Stimulated activated CD4-positive, alpha-beta T cell treated with anti-CD3 and anti-CD28 coated beads, TNF-alpha, amount 100 ng/mL, for 48 hours (primary cell): ENCODE data around the gene LRPPRC.
A peak's percentile ranks its signal among the peaks of the same experiment; 100 is the strongest.
"Not testable (repeated sequence)": the region's sequence is repeated elsewhere in the genome, so short reads cannot be mapped to it uniquely, and the experiment has no call there.

Experiments
- DNase-seq, 3 donors: peaks; one replicate each; pipeline ENCODE4 v3.0.0-alpha.2; 2020; ENCODE audit warnings: low read depth in 3 of 3

Gene LRPPRC

GRCh38 chr2:43995733-43996533 lies at the start of gene LRPPRC:
TSS of gene LRPPRC (minus strand) at chr2:43995989. CDS start at chr2:43995947, 42 bp downstream.
- DNase-seq, result peak; percentile 81 to 88 (median 85)

GRCh38 chr2:44045061-44045460 lies 49.3 kb upstream of the LRPPRC start:
- no peak for DNase-seq

GRCh38 chr2:44044281-44044720 lies 48.5 kb upstream of the LRPPRC start:
- peak; percentile 71 to 81 (median 77) for DNase-seq

- no peak for DNase-seq
These were observed 44.6 kb upstream of the LRPPRC start for GRCh38 chr2:44040365-44040764.

GRCh38 chr2:44038277-44038676 lies 42.5 kb upstream of the LRPPRC start:
- DNase-seq, result no peak

- no peak for DNase-seq
These were observed 41.4 kb upstream of the LRPPRC start for GRCh38 chr2:44037221-44037620.

- DNase-seq, result no peak
These were observed 38.2 kb upstream of the LRPPRC start for GRCh38 chr2:44033947-44034346.

- DNase-seq, result not testable (repeated sequence)
These were observed 31.3 kb upstream of the LRPPRC start for GRCh38 chr2:44027076-44027475.

GRCh38 chr2:44016282-44016681 lies 20.5 kb upstream of the LRPPRC start:
- DNase-seq, result peak in 1 of 3 donors; percentile 7

- DNase-seq, result no peak
These were observed 19.4 kb upstream of the LRPPRC start for GRCh38 chr2:44015239-44015638.

- not testable (repeated sequence) for DNase-seq
These were observed 17.4 kb upstream of the LRPPRC start for GRCh38 chr2:44013205-44013604.

- no peak for DNase-seq
These were observed 14.5 kb upstream of the LRPPRC start for GRCh38 chr2:44010266-44010665.

- DNase-seq, result no peak
These were observed 13.4 kb upstream of the LRPPRC start for GRCh38 chr2:44009136-44009735.

- DNase-seq, result no peak
These were observed 10.1 kb upstream of the LRPPRC start for GRCh38 chr2:44005846-44006245.

- DNase-seq, result no peak
These were observed 9.2 kb upstream of the LRPPRC start for GRCh38 chr2:44004735-44005602.

- no peak for DNase-seq
These were observed 5.9 kb upstream of the LRPPRC start for GRCh38 chr2:44001716-44002115.

GRCh38 chr2:43998263-43998662 lies 2.5 kb upstream of the LRPPRC start:
- DNase-seq, result no peak

GRCh38 chr2:43993437-43993836 lies 2.4 kb downstream of the LRPPRC start:
- no peak for DNase-seq

- DNase-seq, result no peak
These were observed 6.2 kb downstream of the LRPPRC start for GRCh38 chr2:43989545-43989944.

GRCh38 chr2:43986600-43986999 lies 9.2 kb downstream of the LRPPRC start:
- no peak for DNase-seq

GRCh38 chr2:43985359-43985758 lies 10.4 kb downstream of the LRPPRC start:
- DNase-seq, result no peak

GRCh38 chr2:43984533-43984932 lies 11.3 kb downstream of the LRPPRC start:
- DNase-seq, result no peak
